Right lobe of liver (tissue), 4 donors: ENCODE results near the gene FFAR3.

Experiments
- CTCF ChIP-seq, 4 donors: fragments of 200-600 bp in 3 of 4; fragments of 450-650 bp in 1 of 4; IDR thresholded peaks; one replicate each; pipeline versions ENCODE4 v1.5.1 to v1.8.0; 2016 to 2022; ENCODE audit warnings: antibody characterized with exemption in 4 of 4, mild to moderate bottlenecking in 2 of 4
- POLR2A ChIP-seq: fragments of 450-650 bp; IDR thresholded peaks from one replicate; pipeline ENCODE4 v1.6.1; 2017; ENCODE audit warnings: antibody characterized with exemption, mild to moderate bottlenecking
- donor health status: DM: no; HTN: no; CAD: no.
- donor health status: DM: no; HTN: no; CAD: no.
- donor health status: DM: no; HTN: yes; CAD: no.

GRCh38 chr19:35398570-35398969 lies 40.3 kb downstream of the FFAR3 start:
- TF ChIP-seq CTCF (IDR thresholded peaks at IDR 0.05) = no peak
- no peak for TF ChIP-seq POLR2A
